ENCODE data around the gene UBE2E2.

DNA sequence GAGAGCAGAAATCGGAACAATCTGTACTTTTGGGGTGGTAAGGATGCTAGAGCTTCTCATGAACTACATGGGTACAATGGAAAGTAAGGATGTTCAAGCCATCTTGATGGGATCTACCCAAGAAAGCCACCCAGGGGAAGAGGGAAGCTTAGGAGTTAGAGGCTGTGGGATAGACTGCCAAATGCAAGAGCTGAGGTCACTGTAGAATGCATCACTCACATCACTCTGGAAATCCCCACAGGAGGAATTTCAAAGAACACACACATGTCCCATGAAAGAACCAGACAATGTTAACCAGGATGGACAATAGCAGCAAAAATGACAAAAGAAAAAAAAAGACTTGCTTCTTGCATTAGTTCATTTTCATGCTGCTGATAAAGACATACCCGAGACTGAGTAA, 32.8 kb upstream of the UBE2E2 start:
- TF ChIP-seq, protein P1, sequence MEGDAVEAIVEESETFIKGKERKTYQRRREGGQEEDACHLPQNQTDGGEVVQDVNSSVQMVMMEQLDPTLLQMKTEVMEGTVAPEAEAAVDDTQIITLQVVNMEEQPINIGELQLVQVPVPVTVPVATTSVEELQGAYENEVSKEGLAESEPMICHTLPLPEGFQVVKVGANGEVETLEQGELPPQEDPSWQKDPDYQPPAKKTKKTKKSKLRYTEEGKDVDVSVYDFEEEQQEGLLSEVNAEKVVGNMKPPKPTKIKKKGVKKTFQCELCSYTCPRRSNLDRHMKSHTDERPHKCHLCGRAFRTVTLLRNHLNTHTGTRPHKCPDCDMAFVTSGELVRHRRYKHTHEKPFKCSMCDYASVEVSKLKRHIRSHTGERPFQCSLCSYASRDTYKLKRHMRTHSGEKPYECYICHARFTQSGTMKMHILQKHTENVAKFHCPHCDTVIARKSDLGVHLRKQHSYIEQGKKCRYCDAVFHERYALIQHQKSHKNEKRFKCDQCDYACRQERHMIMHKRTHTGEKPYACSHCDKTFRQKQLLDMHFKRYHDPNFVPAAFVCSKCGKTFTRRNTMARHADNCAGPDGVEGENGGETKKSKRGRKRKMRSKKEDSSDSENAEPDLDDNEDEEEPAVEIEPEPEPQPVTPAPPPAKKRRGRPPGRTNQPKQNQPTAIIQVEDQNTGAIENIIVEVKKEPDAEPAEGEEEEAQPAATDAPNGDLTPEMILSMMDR (optimal IDR thresholded peaks at IDR 0.05 in 1 of 3, IDR thresholded peaks at IDR 0.05 in 1 of 3, conservative IDR thresholded peaks at IDR 0.05 in 1 of 3; ENCODE audit: extremely low read depth in 1 of 3, insufficient read depth in 2 of 3, low read length in 3 of 3) = no peak
- TF ChIP-seq EZH2 (IDR thresholded peaks at IDR 0.05; ENCODE audit: low read length) = no peak

Measured in keratinocyte (primary cell).